Frontal cortex (tissue), 4 donors: ENCODE results near the gene GGTA1. TPM values are rescaled to one million over a fixed set of nuclear protein-coding genes. Genes with fewer than 3 reads are reported as not detected.
"Not testable (repeated sequence)": the region's sequence is repeated elsewhere in the genome, so short reads cannot be mapped to it uniquely, and the experiment has no call there.

Source experiments
- DNase-seq, 2 donors: peaks; one replicate each; pipeline ENCODE4 v3.0.0; 2012; ENCODE audit warnings: low spot score in 2 of 2
- FAIRE-seq: peaks from 2 replicates; lab custom pipeline; 2012; peaks lifted over from hg19 to GRCh38; lab: Jason Lieb, UNC
- total RNA-seq: library from RNA; depleted of rRNA; stranded (reverse); fragments of >200 nt; gene quantifications from one replicate; pipeline ENCODE4 v1.2.3, GENCODE V29; 2014
- donor health status: control.
- donor health status: control.
- donor health status: control.

GGTA1 gene
- total RNA-seq, 1 donor from 2014 or later: 2.4 TPM

- FAIRE-seq (no peak), DNase-seq (no peak)
Observed at GRCh38 chr9:121464968-121465367, 34.7 kb downstream of the GGTA1 start.

GRCh38 chr9:121463026-121463807, 36.4 kb downstream of the GGTA1 start:
- DNase-seq: no peak
- FAIRE-seq: no peak

DNA sequence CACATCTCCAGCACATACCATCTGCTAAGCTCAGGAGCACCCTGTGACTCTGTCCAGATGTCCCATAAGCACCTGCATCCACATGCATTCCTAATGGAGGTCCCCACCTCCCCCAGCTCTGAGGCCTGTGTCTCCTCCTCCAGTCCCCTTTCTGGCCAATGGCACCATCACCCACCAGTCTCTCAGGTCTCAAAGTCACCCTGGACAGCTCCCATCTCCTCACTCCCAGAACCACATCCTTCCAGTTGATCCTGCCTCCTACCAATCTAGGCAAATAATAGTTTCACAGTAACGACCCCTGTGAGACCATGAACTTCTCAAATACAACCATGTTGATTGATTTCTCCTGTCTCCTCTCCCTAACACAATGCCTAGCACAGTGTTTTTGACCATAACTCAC, 40.1 kb downstream of the GGTA1 start:
- DNase-seq (no peak), FAIRE-seq (no peak)

DNA sequence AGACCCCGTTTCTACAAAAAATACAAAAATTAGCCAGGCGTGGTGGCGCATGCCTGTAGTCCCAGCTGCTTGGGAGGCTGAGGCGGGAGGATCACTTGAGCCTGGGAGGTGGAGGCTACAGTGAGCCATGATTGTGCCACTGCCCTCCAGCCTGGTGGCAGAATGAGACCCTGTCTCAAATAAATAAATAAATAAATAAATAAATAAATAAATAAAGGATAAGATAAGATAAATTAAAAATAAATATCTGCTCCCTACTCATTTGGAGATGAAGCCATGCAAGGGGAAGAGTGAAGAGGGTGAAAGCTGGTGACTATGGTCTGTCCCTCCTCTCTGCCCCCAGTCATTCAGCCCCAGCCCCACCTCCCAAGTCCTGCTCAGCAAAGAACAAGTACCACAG, 41.2 kb downstream of the GGTA1 start:
- not testable (repeated sequence) for DNase-seq, FAIRE-seq

DNA sequence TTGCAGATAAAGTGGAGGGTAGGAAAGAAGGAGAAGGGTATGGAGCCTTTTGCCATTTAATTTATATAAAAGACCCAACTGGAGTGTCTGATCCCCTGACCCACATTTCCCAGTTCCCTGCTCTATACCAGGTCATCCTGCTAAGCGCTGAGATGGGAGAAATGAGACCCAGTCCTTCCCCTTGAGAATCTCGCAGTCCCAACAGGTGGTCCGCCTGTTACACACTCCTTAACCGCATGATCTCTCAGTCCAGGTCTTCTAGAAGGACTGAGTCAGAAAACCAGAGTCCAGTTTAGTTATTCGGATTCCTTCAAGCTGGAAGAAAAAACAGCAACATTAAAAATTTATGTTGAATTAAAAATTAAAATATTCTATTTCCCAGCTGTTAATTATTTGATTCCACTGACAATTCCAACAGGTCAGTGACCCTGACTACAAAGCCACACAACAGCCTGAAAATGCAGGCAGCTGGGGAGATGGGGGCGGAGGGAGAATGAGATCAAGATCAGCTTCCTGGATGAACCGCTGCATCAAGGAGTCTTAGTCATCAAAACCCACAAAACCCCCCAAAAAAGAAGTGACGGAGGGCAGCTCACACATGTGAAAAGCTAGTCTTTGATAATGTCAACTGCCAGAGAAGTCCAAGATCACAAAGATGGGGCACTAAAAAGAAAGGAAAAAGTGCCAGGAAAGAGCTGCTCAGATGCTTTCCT, 44.0 kb downstream of the GGTA1 start:
- DNase-seq: no peak
- no peak for FAIRE-seq

DNA sequence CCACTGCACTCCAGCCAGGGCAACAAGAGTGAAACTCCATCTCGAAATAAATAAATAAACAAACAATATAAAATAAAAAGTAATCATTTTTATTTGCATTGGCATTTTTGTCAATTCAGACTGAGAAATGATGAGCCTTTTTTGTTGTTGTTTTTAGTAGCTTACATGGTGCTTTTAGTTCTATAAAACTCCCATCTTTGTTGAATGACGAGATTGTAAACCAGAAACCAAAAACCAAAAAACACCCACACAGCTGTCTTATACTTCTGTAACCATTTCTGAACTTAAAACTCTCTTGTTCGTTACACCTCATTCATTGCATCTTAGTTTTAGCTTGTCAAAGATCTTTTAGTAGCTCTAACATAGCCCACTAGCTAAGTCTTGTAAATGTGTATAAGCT, 44.7 kb downstream of the GGTA1 start:
- DNase-seq (no peak), FAIRE-seq (no peak)

DNA sequence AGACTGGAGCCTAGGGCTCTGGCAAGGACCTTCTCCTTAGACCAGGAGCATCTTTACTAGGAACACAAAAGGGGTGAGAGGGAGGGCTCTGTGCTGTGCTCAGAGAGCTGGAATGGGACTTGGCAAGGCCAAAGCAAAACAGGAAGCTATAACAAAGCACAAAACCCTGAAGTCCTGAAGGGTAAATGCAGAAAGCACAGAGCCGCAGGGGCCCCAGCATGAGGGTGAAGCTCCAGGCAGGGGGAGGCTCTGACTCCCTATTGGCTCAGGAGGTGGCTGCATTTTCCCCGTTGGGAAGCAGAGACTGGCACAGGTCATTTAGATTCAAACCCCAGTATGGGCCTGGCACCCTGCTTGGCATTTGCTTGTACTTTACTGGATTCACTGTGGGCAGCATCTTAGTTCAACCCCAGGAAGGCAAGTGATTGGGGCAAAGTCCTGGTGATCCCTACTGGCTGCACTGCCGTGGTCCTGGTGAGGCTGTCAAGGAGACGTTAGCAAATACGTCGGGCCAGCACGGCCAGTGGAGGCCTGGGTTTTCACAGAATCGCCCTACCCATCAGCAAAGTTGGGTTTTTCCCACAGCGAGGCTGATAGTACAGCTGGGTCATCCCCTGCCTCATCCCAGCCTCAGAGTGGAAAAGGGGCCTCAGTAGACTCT, 46.3 kb downstream of the GGTA1 start:
- DNase-seq (no peak), FAIRE-seq (no peak)

- DNase-seq: no peak
- no peak for FAIRE-seq
Observed at GRCh38 chr9:121452085-121452484, 47.6 kb downstream of the GGTA1 start.

DNA sequence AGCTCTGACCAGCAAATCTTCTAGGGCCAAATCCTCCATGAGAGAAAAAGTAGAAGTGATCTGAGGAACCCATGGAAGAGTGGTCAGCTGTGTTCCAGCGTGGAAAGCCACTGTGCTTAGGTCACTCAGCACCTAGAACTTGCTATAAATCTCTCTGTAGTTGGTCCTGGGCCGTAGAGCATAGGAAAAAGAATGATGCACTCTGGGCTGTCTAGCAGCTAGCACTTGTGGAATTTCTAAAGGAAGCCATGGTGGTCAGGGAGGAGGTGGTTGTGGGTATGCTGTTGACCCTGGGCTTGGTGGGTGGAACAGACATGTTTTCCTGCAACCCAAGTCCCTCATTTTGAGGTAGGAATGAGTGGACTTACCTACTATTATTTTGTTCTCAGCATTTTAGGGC, 48.1 kb downstream of the GGTA1 start:
- FAIRE-seq: no peak
- DNase-seq: no peak

- no peak for DNase-seq
Observed at GRCh38 chr9:121450241-121450640, 49.4 kb downstream of the GGTA1 start.

DNA sequence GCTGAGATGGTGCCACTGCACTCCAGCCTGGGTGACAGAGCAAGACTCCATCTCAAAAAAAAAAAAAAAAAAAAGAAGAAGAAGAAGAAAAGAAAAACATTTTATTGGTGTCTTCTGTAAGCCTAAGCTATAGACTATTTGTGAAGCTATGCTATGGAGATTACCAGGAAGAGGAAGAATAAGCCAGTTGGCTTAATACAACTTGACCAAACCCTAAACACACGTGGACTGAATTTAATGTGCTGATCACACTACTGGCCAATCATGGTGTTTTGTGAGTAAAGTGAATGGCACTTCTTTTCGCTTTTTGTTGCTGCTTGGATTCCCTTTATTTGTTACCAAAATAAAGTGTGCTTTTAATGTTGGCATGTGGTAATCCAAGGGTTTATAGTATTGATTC, 49.9 kb downstream of the GGTA1 start:
- DNase-seq: no peak
- no peak for FAIRE-seq

More at GRCh38 chr9:121450241-121450640, 49.4 kb downstream of the GGTA1 start:
- FAIRE-seq: no peak

- FAIRE-seq (no peak), DNase-seq (no peak)
Observed at GRCh38 chr9:121447321-121447834, 52.3 kb downstream of the GGTA1 start.

DNA sequence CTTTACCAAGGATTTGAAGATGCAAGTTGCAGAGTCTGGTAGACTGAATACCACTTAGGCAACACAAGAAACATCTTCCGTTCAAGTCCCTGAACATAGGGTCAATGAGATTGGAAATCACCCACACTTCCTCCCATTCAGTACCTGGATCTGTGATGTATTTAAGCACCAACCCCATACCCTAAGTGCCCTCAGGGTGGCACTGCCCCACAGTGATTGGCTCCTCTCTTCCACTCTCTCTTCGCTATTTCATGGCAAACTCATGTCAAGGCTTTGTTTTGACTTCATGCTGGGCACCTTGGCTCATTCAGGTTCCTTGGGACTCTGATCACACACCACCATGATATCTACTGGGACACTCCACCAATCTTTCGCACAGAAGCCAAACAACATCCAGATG, 53.7 kb downstream of the GGTA1 start:
- FAIRE-seq: no peak
- DNase-seq: no peak

DNA sequence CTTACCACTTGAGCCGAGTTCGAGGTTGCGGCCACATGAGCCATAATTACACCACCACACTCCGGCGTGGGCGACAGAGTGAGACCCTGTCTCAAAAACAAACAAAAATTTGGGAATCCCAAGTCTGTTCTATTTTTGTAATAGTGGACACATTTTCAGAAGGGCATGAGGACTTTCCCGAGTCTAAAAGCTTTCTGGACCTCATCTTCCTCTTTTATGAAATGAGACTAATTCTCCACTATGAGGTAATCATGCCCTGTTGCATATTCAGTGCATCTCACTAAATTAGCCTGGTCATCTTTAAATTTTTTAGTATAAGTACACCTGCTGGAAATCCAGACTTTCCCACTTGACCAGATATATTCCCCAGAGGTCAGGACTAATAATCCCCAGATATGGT, 55.7 kb downstream of the GGTA1 start:
- DNase-seq (no peak), FAIRE-seq (no peak)

DNA sequence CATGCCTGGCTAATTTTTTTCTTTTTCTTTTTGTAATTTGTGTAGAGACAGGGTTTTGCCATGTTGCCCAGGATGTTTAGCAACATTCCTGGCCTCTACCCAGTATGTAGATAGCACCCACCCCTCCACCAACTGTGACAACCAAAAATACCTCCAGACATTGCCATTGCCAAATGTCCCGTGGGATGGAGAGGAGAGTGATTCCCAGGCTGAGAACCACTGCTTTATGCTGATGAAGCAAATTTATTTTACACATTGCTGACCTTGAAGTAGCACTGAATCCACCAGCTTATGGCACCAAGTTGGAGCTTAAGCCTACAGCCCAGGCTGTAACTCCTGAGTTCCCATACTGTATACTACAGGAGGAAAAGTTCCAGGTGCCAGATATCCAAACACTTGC, 58.5 kb downstream of the GGTA1 start:
- FAIRE-seq (no peak), DNase-seq (no peak)

DNA sequence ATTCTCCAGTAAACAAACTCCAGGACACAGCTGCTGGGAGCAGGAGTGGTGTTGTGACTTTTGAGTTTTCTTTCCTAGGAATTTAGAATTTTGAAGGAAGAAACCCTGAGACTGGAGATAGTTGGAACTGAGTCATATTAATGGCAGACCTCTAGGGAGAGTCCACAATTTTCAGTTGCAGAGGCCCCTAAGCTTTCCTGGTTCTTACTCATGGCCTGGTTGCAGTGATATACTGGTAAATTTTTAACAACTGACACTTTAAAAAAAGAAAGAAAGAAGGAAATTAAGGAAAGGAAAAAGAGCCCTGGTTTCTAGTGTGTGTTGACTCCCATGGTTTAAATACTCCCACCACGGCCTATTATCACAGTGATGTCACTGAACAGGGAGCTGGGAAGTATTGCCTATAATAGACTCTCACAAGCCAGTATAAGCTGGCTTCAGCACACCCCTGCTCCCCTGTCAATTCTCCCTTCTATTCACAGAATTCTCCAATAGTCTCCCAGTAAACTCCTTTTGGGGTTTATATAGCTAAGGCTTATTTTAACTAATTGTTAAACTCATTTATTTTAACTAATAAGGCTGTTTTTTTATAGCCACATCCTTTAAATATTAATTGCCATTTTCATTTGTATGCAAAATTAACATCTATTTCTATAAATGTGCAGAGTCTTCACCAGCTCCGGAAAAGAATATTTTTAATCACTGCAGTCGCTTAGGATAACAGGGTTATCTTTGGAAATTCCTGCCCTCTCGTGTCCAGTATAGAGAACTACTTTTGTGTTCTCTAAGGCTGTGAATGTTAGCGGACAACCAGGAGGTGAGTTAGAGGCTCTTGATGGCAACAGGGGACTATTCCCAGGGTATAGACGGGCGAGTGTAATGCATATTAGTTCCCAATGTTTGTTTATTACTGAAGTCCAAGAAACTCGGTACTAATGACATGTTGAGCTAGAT, 59.7 kb downstream of the GGTA1 start:
- no peak for FAIRE-seq

GRCh38 chr9:121439016-121439415, 60.6 kb downstream of the GGTA1 start:
- FAIRE-seq (no peak), DNase-seq (no peak)

More for the DNA sequence above, 59.7 kb downstream of the GGTA1 start:
- no peak for DNase-seq

DNA sequence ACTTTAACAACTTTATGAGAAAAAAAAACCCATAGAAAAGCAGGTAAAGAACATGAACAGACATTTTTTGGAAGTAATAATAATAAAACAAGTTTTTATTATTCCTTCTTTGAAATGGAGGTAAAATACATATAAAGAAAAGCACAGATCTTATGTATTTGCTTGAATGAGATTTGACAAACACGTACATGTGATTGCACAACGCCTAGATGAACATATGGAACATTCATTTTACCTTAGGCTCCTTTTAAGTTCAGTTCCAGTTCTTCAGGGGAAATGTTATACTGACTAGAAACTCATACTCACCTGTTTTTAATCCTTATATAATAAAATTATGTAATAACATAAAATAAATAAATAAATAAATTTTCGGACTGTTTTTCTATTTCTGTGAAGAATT, 61.8 kb downstream of the GGTA1 start:
- DNase-seq (no peak), FAIRE-seq (no peak)

DNA sequence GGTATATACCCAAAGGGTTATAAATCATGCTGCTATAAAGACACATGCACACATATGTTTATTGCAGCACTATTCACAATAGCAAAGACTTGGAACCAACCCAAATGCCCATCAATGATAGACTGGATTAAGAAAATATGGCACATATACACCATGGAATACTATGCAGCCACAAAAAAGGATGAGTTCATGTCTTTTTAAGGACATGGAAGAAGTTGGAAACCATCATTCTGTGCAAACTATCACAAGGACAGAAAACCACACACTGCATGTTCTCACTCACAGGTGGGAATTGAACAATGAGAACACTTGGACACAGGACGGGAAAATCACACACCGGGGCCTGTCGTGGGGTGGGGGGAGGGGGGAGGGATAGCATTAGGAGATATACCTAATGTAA, 62.6 kb downstream of the GGTA1 start:
- FAIRE-seq, DNase-seq: not testable (repeated sequence)

GRCh38 chr9:121434969-121435368, 64.7 kb downstream of the GGTA1 start:
- no peak for DNase-seq
- FAIRE-seq: no peak
